Measurements from ENCODE around the gene ADORA1.

ADORA1 gene

DNA sequence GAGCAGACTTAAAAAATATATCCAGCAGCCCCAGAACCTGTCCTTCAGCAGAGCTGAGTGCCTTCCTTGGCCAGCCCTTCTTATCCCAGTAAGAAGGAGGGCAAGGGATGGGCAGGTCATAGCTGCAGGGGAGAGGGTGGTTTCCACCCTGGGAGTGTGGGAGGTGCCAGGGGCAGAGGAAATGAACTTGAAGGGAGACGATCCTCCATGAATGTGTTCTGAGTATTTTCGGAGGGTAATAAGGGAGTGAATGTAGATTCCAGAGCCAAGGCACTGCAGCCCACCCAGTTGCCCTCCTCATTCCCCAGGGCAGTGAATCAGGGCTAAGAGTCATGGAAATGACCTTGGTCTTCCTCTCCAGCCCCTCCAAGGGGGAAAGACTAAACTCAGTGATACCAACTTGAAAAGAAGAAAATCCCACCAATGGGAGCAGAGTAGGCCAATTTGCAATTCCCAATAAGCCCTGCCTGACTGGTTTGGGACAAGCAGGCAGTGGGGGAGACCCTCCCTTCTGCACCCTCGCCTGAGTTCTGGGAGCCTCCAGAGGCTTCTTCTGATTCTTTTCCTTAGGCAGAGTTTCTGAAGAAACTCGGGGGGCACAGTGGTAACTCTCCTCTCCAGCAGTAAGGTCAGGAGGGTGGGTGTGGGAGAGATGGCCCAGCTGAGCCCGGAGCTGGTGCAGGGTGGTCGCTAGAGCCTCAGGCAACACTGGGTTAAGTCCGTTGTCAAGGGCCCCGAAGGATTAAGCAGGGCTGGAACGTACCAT is 45.9 kb upstream of the ADORA1 start:
- Histone ChIP-seq H3K4me3 (replicated peaks; ENCODE audit: insufficient read depth, low read length) (no peak overlapping the region), H3K27me3 (ENCODE audit: insufficient read depth, poor library complexity, severe bottlenecking) (no peaks in the 10 kb centered on the region), H3K27ac (replicated peaks) (no peak overlapping the region; the same call in none of the 2 replicates)
- TF ChIP-seq, protein P1, sequence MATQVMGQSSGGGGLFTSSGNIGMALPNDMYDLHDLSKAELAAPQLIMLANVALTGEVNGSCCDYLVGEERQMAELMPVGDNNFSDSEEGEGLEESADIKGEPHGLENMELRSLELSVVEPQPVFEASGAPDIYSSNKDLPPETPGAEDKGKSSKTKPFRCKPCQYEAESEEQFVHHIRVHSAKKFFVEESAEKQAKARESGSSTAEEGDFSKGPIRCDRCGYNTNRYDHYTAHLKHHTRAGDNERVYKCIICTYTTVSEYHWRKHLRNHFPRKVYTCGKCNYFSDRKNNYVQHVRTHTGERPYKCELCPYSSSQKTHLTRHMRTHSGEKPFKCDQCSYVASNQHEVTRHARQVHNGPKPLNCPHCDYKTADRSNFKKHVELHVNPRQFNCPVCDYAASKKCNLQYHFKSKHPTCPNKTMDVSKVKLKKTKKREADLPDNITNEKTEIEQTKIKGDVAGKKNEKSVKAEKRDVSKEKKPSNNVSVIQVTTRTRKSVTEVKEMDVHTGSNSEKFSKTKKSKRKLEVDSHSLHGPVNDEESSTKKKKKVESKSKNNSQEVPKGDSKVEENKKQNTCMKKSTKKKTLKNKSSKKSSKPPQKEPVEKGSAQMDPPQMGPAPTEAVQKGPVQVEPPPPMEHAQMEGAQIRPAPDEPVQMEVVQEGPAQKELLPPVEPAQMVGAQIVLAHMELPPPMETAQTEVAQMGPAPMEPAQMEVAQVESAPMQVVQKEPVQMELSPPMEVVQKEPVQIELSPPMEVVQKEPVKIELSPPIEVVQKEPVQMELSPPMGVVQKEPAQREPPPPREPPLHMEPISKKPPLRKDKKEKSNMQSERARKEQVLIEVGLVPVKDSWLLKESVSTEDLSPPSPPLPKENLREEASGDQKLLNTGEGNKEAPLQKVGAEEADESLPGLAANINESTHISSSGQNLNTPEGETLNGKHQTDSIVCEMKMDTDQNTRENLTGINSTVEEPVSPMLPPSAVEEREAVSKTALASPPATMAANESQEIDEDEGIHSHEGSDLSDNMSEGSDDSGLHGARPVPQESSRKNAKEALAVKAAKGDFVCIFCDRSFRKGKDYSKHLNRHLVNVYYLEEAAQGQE (IDR thresholded peaks at IDR 0.05; ENCODE audit: insufficient replicate concordance, low read depth) = no peak
- TF ChIP-seq, protein P2, sequence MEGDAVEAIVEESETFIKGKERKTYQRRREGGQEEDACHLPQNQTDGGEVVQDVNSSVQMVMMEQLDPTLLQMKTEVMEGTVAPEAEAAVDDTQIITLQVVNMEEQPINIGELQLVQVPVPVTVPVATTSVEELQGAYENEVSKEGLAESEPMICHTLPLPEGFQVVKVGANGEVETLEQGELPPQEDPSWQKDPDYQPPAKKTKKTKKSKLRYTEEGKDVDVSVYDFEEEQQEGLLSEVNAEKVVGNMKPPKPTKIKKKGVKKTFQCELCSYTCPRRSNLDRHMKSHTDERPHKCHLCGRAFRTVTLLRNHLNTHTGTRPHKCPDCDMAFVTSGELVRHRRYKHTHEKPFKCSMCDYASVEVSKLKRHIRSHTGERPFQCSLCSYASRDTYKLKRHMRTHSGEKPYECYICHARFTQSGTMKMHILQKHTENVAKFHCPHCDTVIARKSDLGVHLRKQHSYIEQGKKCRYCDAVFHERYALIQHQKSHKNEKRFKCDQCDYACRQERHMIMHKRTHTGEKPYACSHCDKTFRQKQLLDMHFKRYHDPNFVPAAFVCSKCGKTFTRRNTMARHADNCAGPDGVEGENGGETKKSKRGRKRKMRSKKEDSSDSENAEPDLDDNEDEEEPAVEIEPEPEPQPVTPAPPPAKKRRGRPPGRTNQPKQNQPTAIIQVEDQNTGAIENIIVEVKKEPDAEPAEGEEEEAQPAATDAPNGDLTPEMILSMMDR (IDR thresholded peaks at IDR 0.05; ENCODE audit: insufficient read depth, low read length) = no peak
- TF ChIP-seq POLR2AphosphoS5 (IDR thresholded peaks at IDR 0.05; ENCODE audit: low read depth) (no peak), SPI1 (IDR thresholded peaks at IDR 0.05; ENCODE audit: borderline replicate concordance, low read depth) (no peak), GABPA (IDR thresholded peaks at IDR 0.05; ENCODE audit: low read depth) (no peak)
- no peak for DNase-seq (ENCODE audit: low read depth in 1 of 2, low spot score in 1 of 2)

DNA sequence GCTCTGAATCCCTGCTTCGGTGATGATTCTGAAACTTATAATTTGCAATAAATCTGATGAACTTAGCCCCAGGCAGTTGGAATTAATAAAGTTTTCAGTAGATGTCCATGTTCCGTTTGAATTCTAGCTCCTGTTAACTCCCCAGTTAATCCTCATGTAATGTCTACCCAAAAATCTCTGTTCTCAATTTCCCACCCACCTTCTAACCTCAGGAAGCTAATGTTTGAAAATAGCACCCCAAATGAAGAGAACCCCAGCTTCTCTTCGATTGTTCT is 45.4 kb upstream of the ADORA1 start:
- H3K27ac ChIP-seq (replicated peaks) = peak overlapping the region; percentile 69
- no peaks in the 10 kb centered on the region for H3K27me3 ChIP-seq (ENCODE audit: insufficient read depth, poor library complexity, severe bottlenecking)
- DNase-seq (ENCODE audit: low read depth in 1 of 2, low spot score in 1 of 2) = no peak
- no peak overlapping the region for H3K4me3 ChIP-seq (replicated peaks; ENCODE audit: insufficient read depth, low read length)
- TF ChIP-seq, protein P1 (IDR thresholded peaks at IDR 0.05; ENCODE audit: insufficient replicate concordance, low read depth) = no peak
- TF ChIP-seq POLR2AphosphoS5 (IDR thresholded peaks at IDR 0.05; ENCODE audit: low read depth) = no peak

DNA sequence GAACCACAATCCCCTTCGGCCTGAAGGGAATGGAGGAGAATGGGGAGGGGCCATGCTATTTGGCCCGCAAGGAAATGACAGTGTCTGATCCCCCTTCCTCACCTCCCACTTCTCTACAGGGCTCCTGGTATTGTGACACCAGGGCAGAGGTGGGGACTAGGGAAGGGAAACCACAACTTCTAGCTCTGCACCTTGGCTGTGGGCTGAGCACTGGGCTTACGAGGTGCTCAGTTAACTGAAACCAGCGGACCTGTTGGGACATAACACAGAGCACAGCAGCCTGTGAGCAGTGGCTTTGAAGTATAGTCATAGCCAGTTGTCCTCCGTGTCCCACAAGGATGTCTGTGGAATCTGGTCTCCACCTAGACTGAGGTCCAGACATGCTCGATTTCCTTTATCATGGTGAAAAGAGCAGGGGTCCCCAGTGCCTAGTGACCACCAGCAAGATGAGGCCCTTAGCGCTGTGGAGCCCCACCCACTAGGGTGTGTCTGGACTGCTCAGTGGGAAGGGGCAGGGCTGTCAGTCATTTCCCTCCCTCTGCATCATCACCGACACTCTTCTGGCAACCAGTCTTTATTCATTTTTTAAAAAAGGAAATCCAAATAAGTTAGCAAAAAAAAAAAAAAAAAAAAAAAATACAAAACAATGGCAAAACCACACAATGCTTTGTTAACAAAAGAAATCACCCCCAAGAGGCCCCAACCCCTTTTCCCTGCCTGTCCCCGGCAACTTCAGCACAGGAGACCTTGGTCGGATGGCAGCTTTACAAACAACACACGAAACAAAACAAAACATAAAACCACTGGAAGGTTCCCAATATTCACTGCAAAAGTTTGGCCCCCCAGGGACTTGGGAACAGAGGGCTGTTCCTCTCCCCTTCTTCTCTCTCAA is 44.7 kb upstream of the ADORA1 start:
- TF ChIP-seq, protein P2 (IDR thresholded peaks at IDR 0.05; ENCODE audit: insufficient read depth, low read length) = no peak
- peak; percentile 26; the same call in 1 of the 2 replicates for TF ChIP-seq SPI1 (IDR thresholded peaks at IDR 0.05; ENCODE audit: borderline replicate concordance, low read depth)
- peak; percentile 82 to 87 for DNase-seq (ENCODE audit: low read depth in 1 of 2, low spot score in 1 of 2)
- Histone ChIP-seq H3K27me3 (ENCODE audit: insufficient read depth, poor library complexity, severe bottlenecking) (no peaks in the 10 kb centered on the region), H3K4me3 (replicated peaks; ENCODE audit: insufficient read depth, low read length) (no peak overlapping the region; the same call in 1 of the 2 replicates), H3K27ac (replicated peaks) (peak overlapping the region; percentile 69)

DNA sequence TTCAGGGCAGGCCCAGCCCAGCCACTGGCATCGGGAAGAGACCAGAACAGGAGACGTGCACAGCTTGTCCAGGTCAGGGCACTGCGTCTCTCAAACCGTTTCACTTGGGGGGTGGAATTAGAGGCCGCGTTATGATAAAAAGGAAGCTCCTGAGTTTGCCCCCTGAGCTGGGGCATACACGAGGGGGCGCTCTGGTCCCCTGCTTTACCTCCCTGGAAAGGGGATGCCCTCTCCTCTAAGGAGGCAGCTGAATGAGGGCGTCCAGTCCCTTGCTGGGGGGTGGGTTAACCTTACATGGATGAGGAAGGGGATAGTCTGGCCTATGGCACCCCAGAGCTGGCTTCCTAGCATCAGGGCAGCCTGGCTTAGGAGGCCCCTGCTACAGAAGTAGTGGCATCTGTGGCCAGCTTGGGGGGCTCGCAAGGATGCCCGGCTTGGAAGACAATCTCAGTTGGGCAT is 44.0 kb upstream of the ADORA1 start:
- Histone ChIP-seq H3K27ac (replicated peaks) (peak overlapping the region; percentile 69), H3K4me3 (replicated peaks; ENCODE audit: insufficient read depth, low read length) (no peak overlapping the region), H3K27me3 (ENCODE audit: insufficient read depth, poor library complexity, severe bottlenecking) (no peaks in the 10 kb centered on the region)
- peak in 1 of 2 experiments; percentile 42 for DNase-seq (ENCODE audit: low read depth in 1 of 2, low spot score in 1 of 2)
- TF ChIP-seq SPI1 (IDR thresholded peaks at IDR 0.05; ENCODE audit: borderline replicate concordance, low read depth) (no peak), GABPA (IDR thresholded peaks at IDR 0.05; ENCODE audit: low read depth) (no peak), POLR2AphosphoS5 (IDR thresholded peaks at IDR 0.05; ENCODE audit: low read depth) (no peak)
- TF ChIP-seq, protein P1 (IDR thresholded peaks at IDR 0.05; ENCODE audit: insufficient replicate concordance, low read depth) = no peak
- TF ChIP-seq, protein P2 (IDR thresholded peaks at IDR 0.05; ENCODE audit: insufficient read depth, low read length) = no peak
